ENCODE results near the gene CNPY1. TPM values are rescaled to one million over a fixed set of nuclear protein-coding genes. Genes with fewer than 3 reads are reported as not detected.

Gene CNPY1
- polyA plus RNA-seq, 3 donors = not detected

DNA sequence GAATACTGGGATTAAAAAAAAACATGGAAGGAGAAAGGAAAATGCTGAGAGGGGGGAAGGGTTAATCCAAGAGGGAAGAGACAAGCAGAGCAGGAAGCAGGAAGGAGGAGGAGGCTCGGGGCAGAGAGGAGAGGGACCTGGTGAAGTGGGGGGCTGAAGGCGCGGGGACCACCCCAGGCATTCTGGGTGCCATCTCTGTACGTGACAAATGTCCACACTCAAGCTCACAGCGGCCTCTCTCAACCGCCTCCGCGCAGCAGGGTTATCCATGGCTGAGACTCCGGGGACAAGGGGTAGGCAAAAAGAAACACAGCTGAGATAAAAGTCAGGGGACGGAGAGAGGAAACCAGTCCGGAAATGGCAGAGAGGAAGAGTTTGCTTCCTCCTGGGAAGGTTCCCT is 54.5 kb downstream of the CNPY1 start:
- DNase-seq (ENCODE audit: low read depth in 3 of 3, low spot score in 2 of 3) = no peak

DNA sequence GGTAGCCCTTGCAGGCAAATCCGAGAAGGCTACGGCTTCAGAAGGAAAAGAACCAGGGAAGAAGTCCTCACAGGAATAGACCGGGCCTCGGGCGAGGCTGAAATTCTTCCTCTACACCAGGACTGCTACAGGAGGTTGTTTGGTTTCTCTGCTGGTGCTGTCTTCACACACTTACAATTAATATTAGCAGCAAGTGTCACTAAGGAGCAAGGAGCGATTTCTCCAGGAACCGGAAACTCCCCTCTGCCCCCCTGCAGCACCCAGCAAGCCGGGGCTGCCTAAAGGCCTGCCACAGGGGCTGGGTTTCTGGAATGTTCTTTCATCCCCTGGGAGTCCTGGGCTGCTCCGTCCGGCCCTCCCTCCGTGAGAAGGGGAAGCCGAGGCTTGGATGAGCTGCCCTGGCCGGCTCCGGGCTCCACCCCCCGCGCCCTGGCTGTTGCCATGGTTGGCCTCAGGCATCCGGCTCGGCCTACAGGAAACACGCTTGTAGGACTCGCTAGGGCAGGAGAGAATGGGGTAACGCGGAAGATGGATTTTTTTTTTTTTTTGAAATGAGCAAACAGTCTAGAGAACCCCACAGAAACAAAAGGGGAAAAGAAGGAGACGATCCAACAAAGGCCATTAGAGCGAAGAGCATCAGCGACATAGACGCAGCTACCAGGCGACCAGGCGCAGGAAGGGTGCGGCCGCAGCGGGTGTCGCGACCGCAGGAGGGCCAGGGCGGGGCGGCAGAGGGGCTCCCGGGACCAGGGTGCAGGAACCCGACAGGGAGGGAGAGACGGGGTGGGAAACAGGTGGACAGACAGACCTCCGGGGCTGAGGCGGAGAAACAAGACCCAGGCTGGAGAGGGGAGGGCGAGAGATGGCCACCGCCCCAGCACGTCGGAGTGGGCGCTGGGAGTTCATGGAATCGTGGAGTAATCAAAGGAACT is 55.4 kb downstream of the CNPY1 start:
- DNase-seq (ENCODE audit: low read depth in 3 of 3, low spot score in 2 of 3) = no peak

DNA sequence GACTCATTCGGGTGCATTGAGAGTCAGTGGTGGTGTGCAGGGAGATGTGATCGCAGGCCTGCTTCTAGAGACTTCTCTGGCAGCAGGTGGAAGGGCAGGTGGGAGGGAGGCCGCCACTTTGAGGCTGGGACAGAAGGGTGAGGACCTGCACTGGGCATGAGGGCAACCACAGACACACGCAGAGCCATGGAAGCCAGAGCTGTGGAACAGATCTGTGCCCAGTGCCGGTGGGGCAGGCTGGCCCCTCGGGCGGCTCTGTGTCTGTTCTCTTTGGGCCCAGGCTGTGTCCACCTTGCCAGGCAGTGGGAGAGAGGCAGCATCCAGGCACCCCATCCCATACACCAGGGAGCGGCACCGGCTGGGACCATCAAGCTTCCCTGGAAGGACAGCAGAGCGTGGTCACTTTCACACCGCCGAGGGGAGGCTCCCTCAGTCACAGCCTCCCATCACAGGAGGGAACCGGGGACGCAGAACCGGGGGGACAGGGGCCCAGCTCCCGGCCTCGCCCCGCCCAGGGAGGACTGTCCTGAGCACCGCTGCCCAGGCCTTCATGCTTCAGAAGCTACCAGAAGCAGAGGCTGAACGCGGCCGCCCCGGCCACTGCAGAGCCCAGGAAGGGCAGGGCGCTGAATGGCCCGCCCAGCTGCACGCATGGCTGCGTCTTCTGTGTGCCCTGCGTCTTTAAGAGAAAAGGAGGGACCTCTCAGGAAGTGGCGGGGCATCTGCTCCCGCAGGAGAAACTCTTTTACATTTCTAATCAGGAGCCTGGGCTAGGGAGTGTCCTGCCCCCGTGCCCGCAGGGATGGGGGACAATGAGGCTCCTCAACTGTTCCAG is 56.3 kb downstream of the CNPY1 start:
- DNase-seq (ENCODE audit: low read depth in 3 of 3, low spot score in 2 of 3) = no peak

DNA sequence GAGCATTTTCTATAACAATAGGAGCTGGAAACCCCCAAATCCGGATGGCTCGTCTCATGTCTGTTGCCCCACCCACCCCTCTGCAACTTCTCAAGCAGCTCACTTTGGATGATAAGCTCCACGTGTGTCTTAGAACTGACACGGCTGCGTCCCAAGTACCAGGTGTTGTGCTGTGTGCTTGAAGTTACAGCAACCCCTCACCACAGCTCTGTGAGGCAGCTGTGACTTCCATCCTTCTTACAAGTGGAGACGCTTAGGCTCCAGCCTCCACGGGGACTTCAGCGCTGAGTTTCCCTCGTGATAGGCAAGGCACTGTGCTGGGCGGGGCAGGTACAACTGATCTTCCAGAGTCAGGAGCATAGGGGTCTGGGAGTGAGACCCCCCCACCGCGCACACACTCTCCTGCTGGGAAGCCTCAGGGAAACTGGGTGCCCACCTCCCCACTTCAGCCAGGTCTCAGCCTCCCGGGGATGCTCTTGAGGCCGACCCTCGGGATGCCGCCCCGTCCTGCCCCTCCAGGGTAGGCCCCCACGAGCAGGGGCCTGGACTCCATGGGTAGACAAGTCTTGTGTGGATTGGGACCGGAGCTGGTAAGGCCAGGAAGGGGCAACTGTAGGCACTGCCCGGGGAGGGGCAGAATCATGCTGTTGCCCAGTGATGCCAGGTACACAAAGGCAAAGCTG is 57.1 kb downstream of the CNPY1 start:
- no peak for DNase-seq (ENCODE audit: low read depth in 3 of 3, low spot score in 2 of 3)

- DNase-seq (ENCODE audit: low read depth in 3 of 3, low spot score in 2 of 3) = no peak
These were observed 57.8 kb downstream of the CNPY1 start for GRCh38 chr7:155488483-155489127.

- DNase-seq (ENCODE audit: low read depth in 3 of 3, low spot score in 2 of 3) = no peak
These were observed 58.6 kb downstream of the CNPY1 start for GRCh38 chr7:155487509-155488482.

DNA sequence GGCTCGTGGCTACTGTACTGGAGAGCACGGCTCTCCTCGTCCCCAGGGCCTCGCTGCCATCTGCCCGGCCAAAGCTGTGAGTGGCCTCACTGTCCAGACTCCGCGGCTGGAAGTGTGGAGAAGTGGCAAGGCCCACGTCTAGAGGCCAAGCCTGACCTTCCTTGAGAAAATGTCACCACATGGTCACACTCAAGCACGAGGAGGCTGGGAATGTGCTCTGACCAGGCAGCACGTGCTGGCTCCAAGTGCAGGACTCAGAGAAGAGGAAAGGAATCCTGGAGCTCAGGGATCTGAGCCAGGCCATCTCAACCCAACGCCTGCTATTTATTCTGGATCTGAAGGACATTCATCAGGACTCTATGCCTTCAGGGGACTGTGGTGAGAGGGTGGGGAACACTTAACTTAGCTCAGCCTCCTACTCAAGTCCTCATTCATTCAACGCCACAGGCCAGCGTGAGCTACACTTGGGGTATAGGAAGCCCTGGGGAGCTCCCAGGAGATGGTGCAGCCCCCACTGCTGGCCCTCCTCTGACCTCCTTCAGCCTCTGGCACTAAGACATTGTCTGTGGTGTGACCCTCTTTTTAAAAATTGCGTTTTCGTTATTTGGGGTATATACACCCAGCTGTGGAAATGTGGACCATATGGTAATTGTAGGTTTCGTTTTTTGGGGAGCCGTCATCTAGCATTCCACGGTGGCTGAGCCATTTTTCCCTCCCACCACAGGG is 59.4 kb downstream of the CNPY1 start:
- DNase-seq (ENCODE audit: low read depth in 3 of 3, low spot score in 2 of 3) = no peak

- DNase-seq (ENCODE audit: low read depth in 3 of 3, low spot score in 2 of 3) = no peak
These were observed 61.6 kb downstream of the CNPY1 start for GRCh38 chr7:155484483-155485399.

DNA sequence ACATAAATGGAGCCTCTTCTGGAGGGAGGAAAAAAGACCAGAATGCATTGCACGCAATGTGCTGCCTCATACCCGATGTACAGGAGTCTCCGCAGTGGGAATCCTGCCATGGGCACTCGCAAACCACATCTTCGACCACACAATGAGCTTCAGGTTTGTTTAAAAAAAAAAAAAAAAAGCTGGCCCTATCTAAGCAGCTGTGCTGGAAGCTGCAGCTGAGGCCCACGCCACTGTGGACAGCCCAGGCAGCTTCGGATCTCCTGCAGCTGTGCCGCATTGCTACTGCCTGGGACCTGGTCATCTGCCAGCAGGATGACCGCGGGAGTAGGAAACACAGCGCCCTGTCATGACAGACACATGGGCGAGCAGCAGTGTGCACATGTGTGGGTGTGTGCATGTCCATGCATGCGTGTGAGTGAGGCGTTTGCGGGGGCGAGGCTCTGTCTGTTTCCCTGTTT is 62.5 kb downstream of the CNPY1 start:
- no peak for DNase-seq (ENCODE audit: low read depth in 3 of 3, low spot score in 2 of 3)

- no peak for DNase-seq (ENCODE audit: low read depth in 3 of 3, low spot score in 2 of 3)
These were observed 63.1 kb downstream of the CNPY1 start for GRCh38 chr7:155483245-155483644.

GRCh38 chr7:155482511-155483183 is 63.7 kb downstream of the CNPY1 start:
- no peak for DNase-seq (ENCODE audit: low read depth in 3 of 3, low spot score in 2 of 3)

GRCh38 chr7:155481764-155482163 is 64.6 kb downstream of the CNPY1 start:
- DNase-seq (ENCODE audit: low read depth in 3 of 3, low spot score in 2 of 3) = no peak

DNA sequence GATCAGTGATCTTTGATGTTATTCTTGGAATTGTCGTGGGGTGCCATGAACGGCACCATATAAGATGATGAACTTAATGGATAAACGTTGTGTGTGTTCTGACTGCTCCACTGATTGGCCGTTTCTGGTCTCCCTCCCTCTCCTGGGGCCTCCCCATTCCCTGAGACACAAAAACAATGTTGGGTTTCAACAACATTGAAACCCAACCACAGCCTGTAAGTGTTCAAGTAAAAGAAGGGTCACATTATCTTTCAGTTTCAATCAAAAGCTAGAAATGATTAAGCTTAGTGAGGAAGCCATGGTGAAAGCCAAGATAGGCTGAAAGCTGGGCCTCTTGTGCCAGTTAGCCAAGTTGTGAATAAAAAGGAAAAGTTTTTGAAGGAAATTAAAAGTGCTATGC is 68.9 kb downstream of the CNPY1 start:
- no peak for DNase-seq (ENCODE audit: low read depth in 3 of 3, low spot score in 2 of 3)

GRCh38 chr7:155471718-155472117 is 74.6 kb downstream of the CNPY1 start:
- no peak for DNase-seq (ENCODE audit: low read depth in 3 of 3, low spot score in 2 of 3)

DNA sequence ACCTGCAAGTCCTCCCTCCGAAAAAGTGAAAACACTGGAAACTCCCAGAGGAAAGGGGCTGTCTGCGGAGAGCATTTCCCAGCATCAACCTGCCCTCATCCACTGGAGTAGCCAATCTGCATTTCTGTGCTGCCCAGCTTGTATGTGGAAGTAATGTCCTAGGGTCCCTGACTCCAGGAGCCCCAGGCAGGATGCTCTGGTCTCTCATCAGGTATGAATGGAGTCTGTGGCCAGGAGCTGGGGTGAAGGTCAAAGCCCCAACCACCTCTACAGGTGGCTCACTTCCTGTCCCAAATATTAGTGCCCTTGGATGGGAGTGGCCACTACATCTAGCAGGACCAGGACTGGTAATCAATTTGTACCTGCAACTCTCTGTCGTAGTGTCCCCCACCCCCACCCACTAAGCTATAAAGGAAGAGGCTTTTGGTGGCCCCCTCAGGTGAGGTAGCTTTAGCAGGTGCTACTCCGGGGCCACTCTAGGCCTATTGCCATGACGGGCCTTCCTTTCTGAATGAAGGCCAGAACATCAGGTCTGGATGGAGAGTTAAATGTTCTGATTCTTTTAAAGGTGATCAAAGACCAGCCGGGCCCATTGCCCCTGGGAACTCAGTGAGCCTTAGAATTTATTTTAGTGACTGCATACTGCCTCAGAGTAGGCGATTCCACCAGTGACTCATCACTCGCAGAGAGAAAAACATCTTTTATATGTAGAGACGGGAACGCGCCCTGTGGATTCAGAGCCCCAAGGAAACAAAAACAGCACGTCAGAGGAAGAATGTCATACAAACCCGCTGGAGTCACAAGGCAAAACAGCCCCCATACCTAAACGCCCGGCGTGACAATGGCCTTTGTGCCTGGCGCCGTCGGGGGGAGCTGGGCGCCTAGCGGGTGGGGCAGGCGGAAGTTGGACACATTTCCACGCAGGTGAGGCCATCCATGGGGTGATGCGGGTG is 75.4 kb downstream of the CNPY1 start:
- no peak for DNase-seq (ENCODE audit: low read depth in 3 of 3, low spot score in 2 of 3)

DNA sequence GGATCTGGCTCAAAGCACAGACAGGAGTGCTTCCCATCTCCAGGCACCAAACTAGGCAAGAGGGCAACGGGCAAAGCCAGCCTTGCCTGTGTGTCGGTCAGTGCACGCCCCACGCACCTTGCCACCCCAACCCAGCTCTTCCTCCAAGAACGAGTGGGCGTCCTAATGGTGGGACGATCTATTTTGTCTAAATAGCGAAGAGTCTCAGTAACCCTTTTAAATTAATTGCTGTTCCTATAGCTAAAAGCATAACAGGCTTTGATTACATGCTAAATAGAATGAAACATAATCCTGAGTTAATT is 76.2 kb downstream of the CNPY1 start:
- no peak for DNase-seq (ENCODE audit: low read depth in 3 of 3, low spot score in 2 of 3)

Measured in right renal cortex interstitium (tissue), 3 donors.